C4-2B (cell line): ENCODE data around the gene DPP6.

ENCODE experiments used
- H3K27ac ChIP-seq: fragments of 450-650 bp; 2 replicates; pipeline ENCODE4 v1.5.1; 2017
- ZFX ChIP-seq: fragments of 450-650 bp; IDR thresholded peaks from 2 replicates; pipeline ENCODE4 v1.6.1; 2017
- TF ChIP-seq, protein P1 (sequence below): fragments of 450-650 bp; conservative IDR thresholded peaks from 2 replicates; pipeline ENCODE4 v1.5.1; 2017; ENCODE audit warnings: mild to moderate bottlenecking

Gene DPP6

DNA sequence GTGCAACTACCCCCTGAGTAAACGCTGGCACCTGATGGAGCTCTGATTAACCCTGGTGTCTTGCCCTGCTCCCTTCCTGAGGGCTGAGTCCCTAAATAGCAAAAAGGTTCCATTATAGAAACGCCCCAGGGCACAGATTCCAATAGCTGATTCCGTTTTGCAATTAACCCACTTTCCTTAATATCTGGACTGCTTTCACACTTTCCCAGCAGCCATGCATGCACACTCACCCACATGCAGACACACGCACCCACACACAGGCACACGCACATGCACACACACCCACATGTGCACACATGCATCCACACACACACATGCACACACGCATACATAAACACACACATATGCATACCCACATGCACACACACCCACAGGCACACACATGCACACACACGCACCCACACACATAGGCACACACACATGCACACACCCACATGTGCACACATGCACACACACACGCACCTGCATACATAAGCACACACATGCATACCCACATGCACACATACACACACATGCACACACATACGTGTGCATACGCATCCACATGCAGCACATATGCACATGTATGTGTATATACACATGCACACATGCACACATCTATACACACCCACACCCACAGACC lies 821.4 kb downstream of the DPP6 start:
- TF ChIP-seq ZFX: no peak
- TF ChIP-seq, protein P1, sequence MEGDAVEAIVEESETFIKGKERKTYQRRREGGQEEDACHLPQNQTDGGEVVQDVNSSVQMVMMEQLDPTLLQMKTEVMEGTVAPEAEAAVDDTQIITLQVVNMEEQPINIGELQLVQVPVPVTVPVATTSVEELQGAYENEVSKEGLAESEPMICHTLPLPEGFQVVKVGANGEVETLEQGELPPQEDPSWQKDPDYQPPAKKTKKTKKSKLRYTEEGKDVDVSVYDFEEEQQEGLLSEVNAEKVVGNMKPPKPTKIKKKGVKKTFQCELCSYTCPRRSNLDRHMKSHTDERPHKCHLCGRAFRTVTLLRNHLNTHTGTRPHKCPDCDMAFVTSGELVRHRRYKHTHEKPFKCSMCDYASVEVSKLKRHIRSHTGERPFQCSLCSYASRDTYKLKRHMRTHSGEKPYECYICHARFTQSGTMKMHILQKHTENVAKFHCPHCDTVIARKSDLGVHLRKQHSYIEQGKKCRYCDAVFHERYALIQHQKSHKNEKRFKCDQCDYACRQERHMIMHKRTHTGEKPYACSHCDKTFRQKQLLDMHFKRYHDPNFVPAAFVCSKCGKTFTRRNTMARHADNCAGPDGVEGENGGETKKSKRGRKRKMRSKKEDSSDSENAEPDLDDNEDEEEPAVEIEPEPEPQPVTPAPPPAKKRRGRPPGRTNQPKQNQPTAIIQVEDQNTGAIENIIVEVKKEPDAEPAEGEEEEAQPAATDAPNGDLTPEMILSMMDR: no peak

DNA sequence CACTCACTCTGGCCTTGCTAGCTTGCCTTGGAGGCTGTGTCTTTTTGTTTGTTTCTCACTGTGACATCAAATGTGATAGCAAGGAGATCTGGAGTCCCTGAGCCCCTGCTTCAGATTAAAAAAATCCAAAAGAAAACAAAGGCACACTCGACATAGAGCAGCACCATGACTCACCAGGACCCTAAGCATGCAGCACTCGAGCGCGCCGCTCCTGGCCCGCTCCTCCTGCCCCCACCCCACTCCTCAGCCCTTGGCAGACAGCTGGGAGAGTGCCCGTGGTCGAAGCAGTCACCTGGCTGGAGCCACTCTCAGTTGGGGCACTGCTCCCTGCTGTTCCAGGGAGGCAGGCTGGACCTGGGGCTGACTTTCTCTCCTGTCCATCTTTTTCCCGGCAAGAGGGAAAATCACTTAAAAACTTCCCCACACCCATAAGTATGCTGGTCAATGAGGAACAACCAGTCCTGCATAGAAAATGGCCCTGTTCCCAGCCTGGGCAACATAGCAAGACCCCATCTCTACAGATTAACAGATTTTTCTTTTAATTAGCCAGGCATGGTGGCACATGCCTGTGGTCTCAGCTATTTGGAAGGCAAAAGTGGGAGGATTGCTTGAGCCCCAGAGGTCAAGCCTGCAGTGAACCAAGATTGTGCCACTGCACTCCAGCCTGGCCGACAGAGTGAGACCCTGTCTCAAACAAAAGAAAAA lies 822.4 kb downstream of the DPP6 start:
- TF ChIP-seq, protein P1: no peak
- no peak for TF ChIP-seq ZFX
- no peak overlapping the region for H3K27ac ChIP-seq

More for the DNA sequence above, 821.4 kb downstream of the DPP6 start:
- H3K27ac ChIP-seq: no peak overlapping the region

DNA sequence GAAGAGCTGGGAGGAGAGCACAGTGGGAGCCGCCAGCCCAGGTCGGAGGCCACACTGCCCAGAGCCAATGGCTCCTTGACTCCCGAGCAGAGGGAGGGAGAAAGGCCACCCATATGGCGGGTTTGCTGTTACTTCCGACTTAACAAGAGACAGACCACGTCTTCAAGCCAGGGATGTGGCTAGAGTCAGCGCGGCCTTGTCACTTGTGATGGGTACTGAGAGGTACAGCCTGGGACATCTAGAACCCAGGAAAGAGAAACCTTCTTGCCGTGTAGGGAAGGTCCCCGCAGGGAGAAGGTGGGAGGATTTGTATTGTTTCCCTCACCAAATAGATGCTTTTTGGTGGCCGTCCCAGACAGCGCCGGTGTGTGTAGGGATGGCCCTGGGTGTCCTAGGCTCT lies 823.1 kb downstream of the DPP6 start:
- TF ChIP-seq, protein P1: no peak
- TF ChIP-seq ZFX: no peak
- H3K27ac ChIP-seq: no peak overlapping the region

- no peak overlapping the region for H3K27ac ChIP-seq
- TF ChIP-seq, protein P1: no peak
- no peak for TF ChIP-seq ZFX
These were observed 824.3 kb downstream of the DPP6 start for GRCh38 chr7:154876516-154876915.

- TF ChIP-seq ZFX: no peak
- TF ChIP-seq, protein P1: no peak
- H3K27ac ChIP-seq: no peak overlapping the region
These were observed 824.8 kb downstream of the DPP6 start for GRCh38 chr7:154877031-154877430.

DNA sequence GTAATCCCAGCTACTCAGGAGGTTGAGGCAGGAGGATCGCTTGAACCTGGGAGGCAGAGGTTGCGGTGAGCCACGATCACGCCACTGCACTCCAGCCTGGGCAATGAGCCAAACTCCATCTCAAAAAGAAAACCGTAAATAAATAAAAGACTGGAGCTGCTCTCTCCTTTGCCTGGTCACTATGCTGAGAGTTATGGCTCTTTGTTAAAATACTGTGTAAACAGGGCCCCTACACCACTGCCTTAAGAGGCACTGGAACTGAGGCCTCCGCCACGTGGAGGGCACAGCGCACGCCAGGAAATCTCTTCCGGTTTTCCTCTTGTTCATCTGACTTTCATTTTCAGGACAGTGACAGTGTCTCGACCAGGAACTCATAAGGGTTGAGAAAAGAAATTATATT lies 827.4 kb downstream of the DPP6 start:
- no peak overlapping the region for H3K27ac ChIP-seq
- TF ChIP-seq, protein P1: no peak
- TF ChIP-seq ZFX: no peak

GRCh38 chr7:154880513-154880912 lies 828.3 kb downstream of the DPP6 start:
- no peak overlapping the region for H3K27ac ChIP-seq
- TF ChIP-seq, protein P1: no peak
- no peak for TF ChIP-seq ZFX
